NCI-H2171 treated with DMSO at 0.1 percent for 48 hours (cell line): Measurements from ENCODE around the gene KCNK10.
A peak's percentile ranks its signal among the peaks of the same experiment; 100 is the strongest.

ENCODE experiments used
- DNase-seq: peaks from one replicate; lab custom pipeline; 2025; lab: John Stamatoyannopoulos, UW

KCNK10 gene, protein sequence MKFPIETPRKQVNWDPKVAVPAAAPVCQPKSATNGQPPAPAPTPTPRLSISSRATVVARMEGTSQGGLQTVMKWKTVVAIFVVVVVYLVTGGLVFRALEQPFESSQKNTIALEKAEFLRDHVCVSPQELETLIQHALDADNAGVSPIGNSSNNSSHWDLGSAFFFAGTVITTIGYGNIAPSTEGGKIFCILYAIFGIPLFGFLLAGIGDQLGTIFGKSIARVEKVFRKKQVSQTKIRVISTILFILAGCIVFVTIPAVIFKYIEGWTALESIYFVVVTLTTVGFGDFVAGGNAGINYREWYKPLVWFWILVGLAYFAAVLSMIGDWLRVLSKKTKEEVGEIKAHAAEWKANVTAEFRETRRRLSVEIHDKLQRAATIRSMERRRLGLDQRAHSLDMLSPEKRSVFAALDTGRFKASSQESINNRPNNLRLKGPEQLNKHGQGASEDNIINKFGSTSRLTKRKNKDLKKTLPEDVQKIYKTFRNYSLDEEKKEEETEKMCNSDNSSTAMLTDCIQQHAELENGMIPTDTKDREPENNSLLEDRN

GRCh38 chr14:88323086-88323522 is at the start of gene KCNK10:
TSS of gene KCNK10 (minus strand) at chr14:88323269. CDS start at chr14:88322798, 471 bp downstream.
- peak; percentile 40 for DNase-seq

GRCh38 chr14:88369496-88369895 is 46.4 kb upstream of the KCNK10 start:
- DNase-seq, result no peak

GRCh38 chr14:88364710-88365413 is 41.8 kb upstream of the KCNK10 start:
- DNase-seq, result no peak

DNA sequence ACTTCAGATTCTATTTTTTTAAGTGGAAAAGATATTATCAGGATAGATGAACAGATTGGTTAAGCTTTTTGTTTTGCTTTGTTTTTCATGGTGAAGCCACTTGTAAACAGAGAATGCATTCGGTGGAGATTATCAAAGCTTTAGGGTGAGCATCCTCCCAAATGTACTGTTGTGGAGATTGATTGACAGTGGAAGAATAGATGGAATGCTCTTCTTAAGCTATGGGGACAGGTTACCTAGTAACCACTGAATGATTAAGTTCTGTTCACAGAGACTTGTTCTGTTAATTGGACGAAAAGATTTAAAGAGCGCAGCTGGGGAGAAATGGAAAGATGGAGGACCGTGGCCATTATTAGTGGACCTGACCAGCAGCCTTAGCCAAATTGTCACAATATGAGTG is 40.6 kb upstream of the KCNK10 start:
- no peak for DNase-seq

GRCh38 chr14:88359500-88359899 is 36.4 kb upstream of the KCNK10 start:
- DNase-seq, result no peak

DNA sequence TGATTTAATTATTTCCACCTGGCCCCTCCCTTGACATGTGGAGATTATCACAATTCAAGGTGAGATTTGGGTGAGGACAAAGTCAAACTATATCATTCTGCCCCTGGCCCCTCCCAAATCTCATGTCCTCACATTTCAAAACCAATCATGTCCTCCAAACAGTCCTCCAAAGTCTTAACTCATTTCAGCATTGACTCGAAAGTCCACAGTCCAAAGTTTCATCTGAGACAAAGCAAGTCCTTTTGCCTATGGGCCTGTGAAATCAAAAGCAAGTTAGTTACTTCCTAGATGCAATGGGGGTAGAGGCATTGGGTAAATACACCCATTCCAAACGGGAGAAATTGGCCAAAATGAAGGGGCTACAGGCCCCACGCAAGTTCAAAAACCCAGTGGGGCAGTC is 31.3 kb upstream of the KCNK10 start:
- no peak for DNase-seq

DNA sequence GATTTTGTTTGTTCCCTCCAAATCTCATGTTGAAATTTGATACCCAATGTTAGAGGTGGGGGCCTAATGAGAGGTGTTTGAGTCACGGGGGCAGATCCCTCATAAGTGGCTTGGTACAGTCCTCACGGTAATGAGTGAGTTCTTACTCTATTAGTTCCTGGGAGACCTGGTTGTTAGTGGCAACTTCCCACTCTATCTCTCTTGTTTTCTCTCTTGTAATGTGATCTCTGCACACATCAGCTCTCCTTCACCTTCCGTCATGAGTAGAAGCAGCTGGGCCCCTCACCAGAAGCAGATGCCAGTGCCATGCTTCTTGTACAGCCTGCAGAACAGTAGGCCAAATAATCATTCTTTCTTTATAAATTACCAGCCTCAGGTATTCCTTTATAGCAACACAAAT is 29.6 kb upstream of the KCNK10 start:
- DNase-seq, result peak; percentile 99

DNA sequence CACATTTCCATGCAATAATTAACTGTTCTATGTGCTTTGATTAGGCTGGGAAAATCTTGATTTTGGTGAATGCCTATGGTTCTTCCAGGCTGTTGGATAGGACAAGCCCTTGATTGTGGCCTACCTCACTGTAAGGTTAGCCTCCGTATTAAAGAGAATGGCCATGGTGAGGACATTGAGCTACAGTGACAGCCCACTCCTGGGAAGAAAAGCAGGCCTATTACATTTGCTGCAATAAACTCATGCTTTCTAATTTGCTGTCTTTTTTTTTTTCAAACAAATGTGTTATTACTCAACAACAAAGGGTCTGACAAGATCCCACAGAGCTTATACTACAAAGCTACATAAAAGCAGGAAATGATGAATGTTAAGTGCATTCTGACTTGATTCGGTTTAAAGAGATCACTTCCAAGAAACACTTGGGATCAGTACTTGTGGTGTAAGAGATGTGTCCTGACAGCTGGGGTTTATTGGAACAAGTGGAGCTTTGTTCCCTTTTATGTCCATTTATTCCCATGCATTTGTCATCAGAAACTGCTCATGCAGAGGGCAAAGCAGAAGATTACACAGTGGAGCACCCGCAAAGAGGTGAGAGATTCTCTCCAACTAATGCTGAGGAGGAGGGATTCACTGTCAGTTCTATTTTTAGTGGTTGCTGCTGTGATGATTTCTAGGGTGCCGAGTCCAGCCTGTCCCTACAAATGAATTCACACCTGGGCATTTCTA is 29.1 kb upstream of the KCNK10 start:
- DNase-seq, result peak; percentile 96

DNA sequence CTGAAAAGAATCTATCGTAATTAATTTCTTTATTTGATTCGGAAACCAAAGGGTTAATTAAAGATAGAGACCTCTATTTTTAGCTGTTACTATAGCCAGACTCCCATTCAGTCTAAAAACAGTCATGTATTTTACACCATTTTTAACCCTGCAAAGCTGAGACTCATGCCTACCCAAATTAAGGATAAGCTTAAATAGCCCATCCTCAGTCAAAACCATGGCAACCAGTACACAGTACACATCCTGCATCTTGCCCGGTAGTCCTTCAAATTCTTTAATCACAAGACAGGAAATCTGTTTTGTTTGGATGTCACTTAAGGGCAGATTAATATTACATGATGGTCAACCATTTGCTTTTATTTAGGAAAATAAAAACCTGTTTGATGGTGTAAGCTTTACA is 25.5 kb upstream of the KCNK10 start:
- no peak for DNase-seq

DNA sequence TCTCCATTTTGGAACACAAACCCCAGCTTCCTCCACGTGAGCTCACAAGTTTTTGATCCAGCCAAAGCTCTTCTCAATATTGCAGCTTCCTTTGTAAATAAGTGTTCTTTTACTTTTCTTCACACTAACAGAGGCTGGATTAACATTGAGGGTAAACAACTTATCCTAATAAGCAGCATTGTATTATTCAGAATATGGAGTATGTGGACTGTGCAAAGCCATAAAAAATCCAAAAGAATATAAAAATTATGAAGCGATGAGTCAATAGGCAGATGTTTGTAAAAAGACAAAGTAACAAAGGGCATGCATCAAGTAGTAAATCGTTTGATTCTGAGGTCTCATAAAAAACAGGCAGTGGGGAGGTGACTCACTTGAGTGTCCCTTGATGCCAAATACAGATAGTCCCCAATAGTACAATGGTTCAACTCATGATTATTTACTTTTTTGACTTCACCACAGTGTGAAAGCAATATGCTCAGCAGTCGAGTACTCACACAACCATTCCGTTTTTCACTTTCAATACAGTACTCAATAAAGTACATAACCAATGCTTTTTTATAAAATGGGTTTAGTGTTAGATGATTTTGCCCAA is 23.1 kb upstream of the KCNK10 start:
- no peak for DNase-seq

- DNase-seq, result no peak
Observed at GRCh38 chr14:88342980-88343379, 19.9 kb upstream of the KCNK10 start.

GRCh38 chr14:88340357-88340756 is 17.3 kb upstream of the KCNK10 start:
- DNase-seq, result no peak

DNA sequence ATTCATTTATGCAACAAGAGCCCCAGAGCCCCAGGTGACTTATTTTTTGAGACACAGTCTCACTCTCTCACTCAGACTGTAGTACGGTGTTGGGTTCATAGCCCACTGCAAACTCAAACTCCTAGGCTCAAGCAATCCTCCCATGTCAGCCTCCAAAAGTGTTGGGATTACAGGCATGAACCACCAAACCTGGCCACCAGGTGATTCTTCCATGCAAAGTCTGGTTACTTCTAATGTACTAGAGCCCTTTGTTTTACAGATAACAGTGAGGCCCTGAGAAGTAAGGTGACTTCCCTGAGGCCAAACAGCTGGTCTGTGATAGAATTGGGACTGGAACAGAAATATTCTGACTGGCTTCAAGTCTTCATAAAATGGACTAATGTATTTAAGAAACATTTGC is 10.0 kb upstream of the KCNK10 start:
- no peak for DNase-seq

GRCh38 chr14:88327497-88327896 is 4.4 kb upstream of the KCNK10 start:
- DNase-seq, result peak; percentile 45

DNA sequence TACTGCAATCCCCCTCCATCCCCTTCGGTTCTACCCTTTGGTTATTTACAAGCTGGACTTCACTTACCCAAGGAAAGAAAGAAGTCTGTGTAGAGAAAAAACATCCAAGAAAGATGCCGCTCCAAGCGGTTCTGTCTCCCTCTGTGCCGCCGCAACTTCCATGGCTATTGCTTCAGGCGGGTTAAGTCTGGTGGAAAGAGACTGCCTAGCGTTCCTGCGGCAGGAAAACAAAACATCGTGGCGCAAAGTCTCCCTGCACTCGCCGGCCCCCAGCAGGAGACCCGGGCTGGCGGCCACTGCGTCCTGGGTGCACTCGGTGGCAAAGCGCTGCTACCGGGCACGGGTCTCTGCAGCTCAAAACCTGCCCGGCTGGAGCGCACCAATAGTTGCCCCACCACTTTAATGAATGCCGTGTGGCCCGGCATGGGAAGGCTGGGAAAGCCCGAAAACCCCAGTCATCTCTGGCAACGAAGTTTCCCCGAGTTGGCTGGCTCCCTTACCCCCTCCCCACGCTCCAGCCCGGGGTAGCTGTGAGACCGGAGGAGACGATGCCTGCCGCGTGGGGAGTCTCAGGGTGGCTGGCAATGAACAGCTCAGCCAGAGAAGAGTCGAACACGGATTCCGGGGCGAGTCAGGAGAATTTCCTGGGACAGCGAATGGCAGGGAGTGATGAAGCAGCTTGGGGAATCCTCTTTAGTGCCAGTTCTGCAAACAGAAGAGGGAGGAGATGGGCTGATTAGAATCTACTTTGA is 3.5 kb upstream of the KCNK10 start:
- peak; percentile 21 for DNase-seq

DNA sequence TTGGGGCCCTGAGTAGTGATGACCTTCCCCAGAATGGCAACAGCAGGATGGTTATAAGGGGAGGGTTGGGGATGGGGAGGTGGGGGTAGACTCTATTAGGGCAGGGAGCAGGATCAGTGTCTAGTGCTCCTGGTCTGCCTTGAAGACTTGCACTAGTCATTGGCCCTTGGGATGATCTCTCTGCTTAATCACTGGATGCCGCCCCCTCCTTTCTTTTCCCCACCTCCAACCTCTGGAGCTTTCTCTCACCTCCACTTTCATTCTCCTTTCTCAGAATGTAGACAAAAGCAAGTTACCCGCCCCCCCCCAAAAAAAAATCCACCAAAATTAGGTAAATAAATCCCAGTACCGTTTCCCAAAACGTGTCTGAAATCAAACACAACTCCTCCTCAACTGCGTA is 2.8 kb upstream of the KCNK10 start:
- DNase-seq, result no peak

- DNase-seq, result no peak
Observed at GRCh38 chr14:88324930-88325329, 1.9 kb upstream of the KCNK10 start.

DNA sequence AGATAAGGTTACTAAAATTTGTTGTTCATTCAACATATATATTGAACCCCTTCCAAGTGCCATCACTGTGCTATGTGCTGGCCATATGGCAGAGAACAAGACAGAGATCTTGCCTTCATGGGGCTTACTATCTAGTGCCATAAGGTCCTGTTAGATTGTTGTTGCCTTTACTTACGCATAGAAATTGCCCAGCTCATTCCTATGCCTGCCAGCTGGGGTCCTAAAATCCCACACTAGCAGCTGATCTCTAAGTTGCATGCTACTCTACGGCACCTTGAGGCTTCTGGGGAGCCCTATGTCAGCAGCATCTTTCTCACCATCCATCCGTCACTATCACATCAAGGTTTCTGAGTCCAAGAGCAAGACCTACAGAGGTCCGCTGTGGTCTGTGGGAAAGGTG is 1.4 kb upstream of the KCNK10 start:
- no peak for DNase-seq

DNA sequence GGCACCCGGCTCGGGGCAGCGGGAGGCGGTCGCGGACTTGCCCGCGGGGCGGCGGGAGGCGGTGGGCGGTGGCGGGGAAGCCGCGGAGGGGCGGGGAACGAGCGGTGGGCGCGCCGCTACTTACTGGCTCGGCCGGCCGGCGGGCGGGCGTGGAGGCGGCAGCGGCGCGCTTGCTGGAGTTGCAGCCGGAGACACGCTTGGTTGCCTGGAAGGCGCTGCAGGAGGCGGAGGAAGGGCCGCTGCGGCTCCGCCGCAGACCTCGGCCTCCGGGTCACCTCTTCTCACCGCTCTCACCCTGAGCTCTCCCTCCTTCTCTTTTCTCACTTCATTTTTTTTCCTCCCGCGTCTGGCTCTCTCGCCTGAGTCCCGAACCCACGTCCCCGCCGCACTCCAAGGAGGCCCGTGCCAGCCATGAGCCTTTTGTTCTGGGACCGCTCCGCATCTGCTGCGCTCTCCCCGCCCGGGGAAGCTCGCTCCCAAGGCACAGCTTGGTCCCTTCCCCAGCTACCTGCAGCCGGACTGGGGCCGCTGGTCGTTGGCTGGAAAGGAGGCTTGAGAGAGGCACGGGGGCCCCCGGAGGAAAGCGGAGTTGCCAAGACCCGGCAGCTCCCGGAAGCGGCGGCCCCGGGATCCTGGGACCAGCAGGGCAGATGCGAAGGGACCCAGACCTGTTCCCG is 592 bp upstream of the KCNK10 start:
- DNase-seq, result peak; percentile 62

DNA sequence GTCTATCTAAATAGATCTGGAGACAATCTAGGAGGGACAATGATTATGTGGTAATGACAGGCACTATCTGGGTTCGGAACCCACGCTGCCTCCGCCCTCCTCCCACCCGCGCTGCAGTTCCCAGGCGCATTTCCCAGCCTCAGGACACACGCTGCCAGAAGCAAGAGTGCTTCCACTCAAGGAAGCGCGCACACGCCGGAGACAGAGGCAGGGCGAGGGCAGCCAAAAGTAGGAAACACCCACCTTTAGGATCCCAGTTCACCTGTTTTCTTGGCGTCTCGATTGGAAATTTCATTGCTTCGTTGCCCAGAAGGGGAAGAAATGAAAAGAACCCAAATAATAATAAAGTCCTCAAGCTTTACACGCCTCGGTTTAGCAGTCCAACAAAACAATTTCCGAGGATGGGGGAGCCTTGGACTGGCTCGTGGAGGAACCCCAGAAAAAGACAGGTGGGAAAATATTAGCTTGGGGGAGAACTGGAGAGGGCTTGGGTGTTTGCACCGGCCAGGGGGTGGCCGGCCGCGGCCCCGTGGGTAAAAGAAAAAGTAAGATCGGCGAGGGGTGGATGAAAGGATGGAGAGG is 474 bp downstream of the KCNK10 start:
- peak; percentile 26 for DNase-seq
